ENCODE data around the gene LMNTD1.
"Not testable (repeated sequence)": the region's sequence is repeated elsewhere in the genome, so short reads cannot be mapped to it uniquely, and the experiment has no call there.

LMNTD1 gene, protein sequence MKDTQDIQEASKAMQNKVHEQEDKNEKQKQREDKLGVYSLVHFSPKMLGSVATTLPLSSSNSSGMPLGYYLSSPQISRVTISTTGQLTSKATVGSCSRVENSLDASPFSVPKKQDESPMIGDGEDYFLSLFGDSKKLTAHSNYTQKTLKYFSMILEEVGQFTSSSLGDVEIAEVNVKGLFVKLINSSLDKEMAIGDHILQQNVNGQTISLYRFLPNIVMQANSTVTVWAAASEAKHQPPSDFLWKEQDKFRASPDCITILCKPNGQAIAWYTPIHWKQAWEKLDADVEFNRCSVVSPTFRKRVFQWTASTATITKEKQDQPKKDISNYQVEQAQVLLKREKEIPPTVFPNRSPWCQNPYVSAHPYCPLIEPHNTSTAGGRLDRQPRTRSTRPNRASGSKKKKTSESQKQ

DNA sequence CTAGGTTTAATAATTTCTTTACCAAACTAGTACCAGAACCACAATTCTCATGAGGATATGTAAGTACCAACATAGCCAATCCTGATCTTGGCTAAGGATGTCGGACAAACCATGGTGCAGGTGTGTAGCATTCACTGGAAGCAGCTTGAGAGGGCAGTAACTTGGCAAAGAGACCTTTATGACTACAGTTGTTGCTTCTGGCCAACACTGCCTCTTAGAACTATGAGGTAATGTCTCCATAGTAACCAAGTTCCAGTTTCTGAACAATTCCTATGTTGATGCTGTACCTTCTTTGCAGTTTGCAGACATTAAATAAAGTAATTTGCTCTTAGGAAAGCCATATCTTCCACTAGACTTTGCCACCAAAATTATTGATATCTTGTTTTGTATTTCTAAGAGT, at the start of gene LMNTD1:
TSS of gene LMNTD1 (minus strand) at position 186 of the 400 bp plus-strand sequence. CDS start 324 bp downstream, outside the sequence.
- no peak for DNase-seq

DNA sequence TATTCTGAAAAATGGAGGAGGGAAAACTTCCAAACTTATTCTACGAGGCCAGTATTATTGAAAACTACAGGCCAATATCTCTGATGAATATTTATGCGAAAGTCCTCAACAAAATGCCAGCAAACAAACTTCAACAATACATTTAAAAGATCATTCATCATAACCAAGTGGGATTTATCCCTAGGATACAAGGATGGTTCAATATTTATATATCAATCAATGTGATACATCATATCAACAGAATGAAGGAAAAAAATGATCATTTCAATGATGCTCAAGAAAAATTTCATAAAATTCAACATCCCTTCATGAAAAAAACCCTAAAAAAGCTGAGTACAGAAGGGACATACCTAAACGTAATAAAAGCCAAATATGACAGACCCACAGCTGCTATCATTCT, 45.9 kb upstream of the LMNTD1 start:
- no peak for DNase-seq

DNA sequence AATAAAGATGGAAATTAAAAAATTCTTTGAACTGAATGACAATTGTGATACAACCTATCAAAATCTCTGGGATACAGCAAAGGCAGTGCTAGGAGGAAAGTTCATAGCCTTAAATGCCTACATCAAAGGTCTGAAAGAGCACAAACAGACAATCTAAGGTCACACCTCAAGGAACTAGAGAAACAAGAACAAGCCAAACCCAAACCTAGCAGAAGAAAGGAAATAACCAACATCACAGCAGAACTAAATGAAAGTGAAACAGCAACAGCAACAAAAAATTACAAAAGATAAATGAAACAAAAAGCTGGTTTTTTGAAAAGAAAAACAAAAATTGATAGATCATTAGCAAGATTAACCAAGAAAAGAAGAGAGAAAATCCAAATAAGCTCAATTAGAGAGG, 42.4 kb upstream of the LMNTD1 start:
- DNase-seq: not testable (repeated sequence)

DNA sequence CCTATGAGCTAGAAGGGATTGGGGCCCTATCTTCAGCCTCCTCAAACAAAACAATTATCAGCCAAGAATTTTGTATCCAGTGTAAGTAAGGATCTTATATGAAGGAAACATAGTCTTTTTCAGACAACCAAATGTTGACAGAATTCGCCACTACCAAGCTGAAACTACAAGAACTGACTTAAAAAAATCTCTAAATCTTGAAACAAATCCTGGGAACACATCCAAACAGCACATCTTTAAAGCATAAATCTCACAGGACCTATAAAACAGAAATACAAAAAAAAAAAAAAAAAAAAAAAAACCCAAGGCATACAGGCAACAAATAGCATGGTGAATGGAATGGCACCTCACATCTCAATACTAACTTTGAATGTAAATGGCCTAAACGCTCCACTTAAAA, 41.3 kb upstream of the LMNTD1 start:
- no peak for DNase-seq

DNA sequence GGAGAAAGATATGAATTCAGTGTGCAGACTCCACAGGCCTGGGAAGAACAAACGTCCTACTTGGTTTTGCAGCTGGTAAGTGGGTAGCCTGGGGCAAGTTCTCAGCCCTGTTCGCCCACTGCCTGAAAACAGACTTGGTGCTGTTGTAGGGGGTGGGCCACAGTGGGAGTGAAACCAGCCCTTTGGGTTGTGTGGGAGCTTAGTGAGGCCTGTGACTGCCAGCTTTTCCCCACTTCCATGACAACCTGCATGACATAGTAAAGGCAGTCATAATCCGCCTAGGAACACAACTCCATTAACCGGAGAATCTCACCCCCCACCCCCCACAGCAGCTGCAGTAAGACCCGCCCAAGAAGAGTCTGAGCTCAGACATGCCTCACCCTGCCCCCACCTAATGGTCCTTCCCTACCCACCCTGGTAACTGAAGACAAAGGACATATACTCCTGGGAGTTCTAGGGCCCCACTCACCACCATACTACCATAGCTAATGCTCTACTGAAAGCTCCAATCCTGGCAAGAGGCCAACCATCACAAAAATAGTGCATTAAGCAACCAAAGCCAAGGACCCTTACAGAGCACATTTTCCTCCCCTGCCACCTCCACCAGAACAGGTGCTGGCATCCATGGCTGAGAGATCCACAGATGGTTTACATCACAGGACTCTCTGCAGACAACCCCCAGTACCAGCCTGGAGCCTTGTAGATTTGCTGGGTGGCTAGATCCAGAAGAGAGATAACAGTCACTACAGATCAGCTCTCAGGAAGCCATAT, 39.8 kb upstream of the LMNTD1 start:
- no peak for DNase-seq

DNA sequence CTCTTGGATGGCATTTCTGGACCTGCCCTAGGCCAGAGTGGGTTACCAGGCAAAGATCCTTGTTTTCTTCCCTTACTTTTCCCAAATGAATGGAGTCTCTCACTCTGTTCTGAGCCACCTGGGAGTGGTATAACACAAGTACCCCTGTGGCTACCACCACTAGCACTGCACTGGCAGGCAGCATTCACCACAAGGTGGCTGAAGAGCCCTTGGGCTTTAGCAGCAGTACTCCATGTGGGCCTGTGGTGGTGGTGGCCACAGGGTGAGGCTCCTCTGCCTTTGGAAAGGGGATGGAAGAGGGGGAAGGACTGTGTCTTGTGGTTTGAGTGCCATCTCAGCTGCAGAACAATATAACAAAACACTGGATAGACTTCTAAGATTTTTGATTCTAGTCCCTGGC, 38.1 kb upstream of the LMNTD1 start:
- DNase-seq: no peak

DNA sequence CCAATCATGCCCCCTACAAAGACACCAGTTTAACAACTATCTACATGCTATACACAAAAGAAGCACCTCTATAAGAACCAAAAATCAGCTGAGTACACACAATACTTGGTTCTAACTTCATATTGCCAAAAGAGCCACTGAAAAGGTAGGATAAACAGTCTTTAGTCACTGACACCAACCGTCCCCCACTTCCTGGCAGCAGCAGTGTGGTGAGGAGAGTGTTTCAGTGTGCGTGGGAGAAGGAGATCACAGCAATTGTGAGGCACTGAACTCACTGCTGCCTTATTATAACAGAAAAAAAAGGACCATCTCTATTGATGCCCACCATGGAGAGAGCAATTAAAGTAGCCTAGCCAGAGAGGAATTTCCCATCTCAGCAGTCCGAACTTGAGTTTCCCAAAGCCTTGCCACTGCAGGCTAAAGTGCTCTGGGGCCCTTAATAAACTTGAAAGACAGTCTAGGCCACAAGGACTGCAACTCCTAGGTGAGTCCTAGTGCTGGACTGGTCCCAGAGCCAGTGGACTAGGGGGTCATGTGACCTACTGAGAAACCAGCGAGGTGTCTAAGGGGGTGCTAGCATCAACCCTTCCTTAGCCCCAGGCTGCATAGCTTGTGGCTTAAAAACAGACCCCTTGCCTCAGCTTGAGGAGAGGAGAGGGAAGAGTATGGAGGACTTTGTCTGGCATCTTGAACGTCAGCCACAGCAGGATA, 37.1 kb upstream of the LMNTD1 start:
- DNase-seq: no peak

DNA sequence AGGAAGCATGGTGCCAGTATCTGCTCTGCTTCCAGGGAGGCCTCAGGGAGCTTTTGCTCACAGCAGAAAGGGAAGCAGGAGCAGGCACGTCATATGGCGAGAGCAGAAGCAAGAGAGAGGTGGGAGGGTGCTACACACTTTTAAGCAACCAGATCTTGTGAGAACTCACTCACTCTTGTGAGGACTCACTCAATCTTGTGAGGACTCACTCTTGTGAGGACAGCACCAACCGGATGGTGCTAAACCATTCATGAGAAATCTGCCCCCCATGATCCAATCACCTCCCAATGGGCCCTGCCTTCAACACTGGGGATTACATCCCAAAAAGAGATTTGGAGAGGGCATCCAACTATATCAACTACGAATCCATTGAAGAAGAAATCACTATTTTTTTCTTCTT, 34.3 kb upstream of the LMNTD1 start:
- no peak for DNase-seq

DNA sequence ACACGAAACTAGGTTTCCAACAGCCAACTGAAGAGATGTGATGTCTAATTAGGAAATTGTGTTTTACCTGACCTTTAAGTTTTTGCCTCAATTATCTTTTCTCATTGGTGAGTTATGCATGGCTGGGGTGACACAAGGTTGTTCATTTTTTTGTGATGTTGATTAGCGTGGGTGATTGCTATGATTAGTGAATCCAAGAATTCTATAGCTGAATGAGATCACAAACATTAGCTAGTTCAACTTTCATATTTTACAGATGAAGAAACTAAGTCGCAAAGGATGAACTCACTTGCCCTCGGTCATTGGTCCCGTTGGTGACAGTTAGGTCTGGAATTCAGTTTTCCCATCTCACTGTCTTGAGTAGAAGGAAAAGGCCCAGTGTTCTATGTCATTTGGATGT, 32.6 kb upstream of the LMNTD1 start:
- no peak for DNase-seq

DNA sequence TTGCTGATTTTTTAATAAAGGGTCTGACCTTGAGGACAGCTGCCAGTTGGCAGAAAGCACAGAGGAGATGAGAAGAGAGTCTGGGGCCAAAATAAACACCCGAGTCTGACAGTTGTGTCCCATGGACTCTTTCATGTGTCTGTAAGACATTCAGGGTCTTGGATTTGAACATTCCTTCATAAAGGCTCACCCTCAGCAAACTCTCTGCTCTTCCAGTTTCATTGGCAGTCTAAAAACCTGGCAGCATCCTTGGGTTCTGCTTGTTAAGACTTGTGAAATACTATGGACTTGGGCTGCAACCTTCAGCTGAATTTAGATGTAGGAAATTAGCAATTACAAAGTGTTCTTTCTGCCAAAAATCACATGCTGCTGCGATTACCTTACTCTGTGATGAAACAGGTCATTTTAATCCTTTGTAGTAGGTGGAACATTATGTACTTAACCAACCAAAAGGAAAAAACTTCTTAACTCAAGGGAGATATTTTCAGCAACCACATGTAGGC, 32.0 kb upstream of the LMNTD1 start:
- DNase-seq: no peak

DNA sequence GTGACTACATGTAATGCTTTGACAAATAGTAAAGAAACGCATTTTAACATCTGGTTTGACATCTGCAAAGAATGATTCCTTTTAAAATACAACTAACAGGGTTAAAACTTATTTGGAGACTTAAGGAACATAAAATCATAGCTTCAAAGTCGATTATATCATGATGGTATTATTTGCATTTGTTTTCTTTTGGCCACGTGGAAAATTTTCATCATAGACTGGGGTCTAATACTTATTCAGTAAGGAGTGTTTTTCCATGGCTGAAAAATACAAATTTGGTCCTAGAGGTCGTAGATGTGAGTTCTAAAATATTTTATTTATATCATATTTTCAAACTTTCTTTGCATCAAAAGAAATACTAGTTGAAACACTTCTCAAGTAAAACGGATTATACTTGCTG, 31.5 kb upstream of the LMNTD1 start:
- DNase-seq: no peak

DNA sequence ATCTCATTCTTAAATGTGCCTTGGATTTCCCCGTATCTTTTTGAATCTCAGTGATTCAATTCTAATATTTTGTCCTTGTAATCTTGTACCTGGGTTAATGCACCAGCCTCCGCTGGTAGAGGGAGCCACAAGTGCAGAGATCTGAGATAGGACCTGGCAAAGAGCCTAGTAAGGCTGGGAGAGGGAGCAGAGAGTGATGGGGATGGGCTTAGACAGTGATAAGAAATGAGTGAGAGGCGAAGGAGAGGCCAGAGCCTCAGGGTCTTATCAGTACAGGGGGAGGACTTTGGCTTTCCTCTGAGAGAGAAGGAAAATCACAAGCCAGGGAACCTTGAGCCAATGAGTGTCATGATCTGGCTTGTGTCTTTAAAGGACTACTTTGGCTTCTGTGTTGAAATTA, 30.5 kb upstream of the LMNTD1 start:
- no peak for DNase-seq

DNA sequence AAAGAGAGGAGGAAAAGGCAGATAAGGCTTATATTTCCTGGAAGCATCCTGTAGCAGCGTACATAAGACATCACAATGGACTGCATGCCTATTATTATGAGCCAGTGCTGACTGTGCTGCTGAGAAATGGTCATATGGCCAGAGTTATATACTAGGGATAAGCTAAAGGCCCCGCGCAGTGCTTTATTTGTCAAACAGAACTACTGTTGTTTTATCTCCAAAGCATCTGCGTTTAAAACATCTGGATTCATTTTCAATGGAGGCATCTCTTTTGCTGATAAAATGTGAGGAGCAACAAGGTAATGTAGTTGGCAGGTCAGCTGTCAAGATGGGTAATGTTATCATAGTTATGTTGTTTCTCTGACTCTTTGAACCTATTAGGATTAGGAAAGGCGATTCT, 28.0 kb upstream of the LMNTD1 start:
- DNase-seq: no peak

DNA sequence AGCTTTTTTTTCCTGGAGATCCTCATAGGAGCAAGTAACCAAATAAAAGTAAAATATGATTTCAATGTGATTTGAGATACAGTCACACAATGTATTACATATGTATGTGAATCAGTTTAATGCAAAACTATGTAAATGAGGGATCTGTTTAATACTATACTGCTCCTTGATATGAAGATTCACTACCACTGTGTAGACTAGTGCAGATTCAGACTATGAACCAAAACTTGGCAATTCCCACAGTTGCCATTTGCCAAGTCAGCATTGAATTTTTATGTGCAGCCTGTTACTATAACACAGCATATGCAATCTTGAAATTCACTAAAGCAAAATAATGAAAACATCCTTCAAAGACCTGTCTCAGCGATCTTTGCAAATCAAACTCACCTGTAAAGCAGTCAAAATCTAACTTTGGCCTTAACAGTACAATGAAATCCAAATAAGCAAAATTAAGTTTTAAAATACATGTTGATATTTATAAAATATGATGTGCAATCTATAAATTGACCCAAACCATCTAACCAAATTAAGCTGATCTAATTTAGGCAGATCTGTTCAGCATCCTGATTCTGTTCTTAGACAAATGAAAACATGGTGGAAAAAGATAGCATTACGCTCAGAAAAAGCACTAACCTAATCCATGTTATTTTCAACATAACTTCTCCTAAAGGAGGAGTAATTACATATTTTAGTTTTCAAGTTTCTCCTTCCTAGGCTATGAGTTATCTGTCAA, 25.5 kb upstream of the LMNTD1 start:
- no peak for DNase-seq

DNA sequence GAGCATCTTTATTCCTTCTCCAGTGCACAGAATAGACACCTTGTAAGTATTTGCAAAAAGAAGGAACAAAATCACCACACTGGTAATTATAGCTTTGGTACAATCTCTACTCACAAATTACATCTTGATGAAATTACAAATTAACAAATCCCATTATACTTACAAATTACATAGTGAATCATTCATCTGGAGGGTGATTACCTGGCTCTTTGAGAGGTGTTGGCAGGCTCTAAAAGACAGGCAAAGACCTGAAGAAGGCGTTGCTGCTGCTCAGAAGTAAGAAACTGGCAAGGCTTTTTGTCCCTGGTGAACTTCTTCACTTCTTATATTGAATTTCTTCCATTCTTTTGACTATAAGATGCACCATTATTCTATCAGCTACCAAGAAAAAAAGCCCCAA, 21.7 kb upstream of the LMNTD1 start:
- no peak for DNase-seq

DNA sequence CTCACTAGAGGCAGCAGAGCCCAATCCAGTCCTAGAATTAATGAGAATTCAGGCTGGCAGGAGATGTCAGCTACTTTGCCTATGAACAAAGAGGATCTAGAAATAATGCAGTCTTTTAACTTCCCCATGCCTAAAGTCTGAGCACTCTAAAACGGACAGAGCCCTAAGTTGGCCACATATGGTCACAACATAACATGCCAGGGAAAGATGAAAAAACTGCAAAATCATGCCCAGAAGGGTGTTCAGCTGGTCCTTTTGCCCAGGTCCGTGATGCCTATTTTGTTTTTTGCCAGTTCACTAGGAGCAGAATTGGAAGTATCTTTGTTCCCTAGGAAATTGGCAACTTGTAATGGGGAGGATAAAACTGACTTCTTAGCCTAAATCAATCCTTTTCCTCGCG, 20.3 kb upstream of the LMNTD1 start:
- no peak for DNase-seq

DNA sequence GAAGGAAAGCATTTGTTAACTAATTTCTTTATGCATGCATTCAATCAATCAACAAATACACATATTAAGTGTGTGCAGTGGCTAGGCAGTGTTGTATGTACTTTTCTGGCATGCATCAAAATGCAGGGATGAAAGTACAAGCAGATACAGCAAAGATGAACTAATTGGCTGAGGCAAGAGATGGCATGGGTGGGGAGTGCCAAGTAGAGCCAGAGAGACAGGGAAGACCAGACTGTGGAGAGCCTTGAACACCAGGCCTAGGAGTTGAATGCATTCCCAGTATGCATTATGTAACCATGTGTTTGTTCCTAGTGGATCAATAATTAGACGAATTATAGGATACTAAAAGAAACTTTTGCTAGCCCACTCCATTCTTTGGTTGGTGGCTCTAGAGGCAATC, 17.3 kb upstream of the LMNTD1 start:
- DNase-seq: no peak

DNA sequence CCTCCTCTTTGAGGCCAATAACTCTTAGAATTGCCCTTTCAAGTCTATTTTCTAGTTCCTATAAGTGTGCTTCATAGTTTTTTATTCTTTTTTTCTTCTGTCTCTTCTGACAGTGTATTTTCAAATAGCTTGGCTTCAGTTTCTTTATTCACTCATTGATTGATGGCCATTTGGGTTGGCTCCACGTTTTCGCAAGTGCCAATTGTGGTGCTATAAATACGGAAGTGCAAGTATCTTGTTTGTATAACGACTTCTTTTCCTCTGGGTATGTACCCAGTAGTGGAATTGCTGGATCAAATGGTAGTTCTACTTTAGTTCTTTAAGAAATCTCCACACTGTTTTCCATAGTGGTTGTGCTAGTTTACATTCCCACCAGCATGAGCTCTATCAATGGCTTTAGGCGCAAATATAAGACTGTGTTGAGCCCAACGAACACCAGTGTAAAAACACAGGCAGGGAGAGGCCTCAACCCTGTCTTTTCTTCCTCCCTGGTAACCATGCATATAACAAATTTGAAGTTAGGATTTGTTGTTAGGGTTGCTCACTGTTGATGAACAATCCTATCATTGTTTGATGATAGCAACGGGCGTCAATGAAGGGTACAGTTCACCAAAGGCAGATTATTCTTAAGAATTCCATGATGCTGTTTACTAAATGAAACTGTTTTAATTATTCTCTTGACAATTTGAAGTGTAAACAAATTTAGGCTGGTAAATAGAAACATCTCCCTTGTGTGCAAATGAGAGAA, 13.3 kb upstream of the LMNTD1 start:
- no peak for DNase-seq

DNA sequence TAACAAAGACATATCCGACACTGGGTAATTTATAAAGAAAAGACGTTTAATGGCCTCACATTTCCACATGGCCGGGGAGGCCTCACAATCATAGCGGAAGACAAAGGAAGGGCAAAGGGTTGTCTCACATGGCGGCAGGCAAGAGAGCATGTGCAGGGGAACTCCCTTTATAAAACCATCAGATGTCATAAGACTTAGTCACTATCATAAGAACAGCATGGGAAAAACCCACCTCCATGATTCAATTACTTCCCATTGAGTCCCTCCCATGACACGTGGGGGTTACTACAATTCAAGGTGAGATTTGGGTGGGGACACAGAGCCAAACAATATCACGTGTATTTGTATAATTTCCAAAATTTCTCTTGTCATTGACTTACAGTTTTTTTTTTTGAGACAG, 5.5 kb upstream of the LMNTD1 start:
- no peak for DNase-seq

DNA sequence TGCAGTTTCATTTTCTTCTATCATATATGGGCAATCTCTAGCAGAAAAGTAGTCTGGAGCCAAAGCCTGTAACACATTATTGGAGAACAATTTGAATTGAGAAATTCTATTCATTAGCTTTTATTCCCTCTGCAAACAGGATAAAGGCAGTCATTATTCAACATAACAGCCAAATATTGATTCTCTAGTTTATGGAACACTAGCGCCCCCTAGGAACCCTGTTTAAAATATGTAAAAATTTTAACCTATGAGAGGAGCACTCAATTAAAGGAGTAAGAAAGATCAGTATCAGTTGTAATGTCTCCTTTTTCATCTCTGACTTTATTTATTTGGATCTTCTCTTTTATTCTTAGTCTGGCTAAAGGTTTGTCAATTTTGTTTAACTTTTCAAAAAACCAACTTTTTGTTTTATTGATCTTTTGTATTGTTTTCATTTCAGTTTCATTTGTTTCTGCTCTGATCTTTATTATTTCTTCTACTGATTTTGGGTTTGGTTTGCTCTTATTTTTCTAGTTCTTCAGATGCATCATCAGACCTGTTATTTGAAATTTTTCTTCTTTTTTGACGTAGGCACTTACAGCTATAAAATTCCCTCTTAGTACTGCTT, 4.8 kb upstream of the LMNTD1 start:
- DNase-seq: no peak

DNA sequence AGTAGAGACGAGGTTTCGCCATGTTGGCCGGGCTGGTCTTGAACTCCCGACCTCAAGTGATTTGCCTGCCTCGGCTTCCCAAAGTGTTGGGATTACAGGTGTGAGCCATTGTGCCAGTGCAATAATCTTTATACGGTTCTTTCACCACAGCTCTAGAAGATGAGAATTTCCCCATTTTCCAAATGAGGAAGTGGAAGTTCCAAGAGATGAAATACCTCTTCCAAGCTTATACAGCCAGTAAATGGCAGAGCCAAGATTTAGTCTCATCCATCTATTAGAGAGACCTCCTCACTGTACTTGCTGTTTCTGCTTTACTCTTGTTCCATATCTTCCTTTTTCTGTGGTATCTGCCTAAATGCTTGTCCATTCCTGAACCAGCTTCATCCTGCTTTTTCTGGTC, 3.1 kb upstream of the LMNTD1 start:
- DNase-seq: no peak

DNA sequence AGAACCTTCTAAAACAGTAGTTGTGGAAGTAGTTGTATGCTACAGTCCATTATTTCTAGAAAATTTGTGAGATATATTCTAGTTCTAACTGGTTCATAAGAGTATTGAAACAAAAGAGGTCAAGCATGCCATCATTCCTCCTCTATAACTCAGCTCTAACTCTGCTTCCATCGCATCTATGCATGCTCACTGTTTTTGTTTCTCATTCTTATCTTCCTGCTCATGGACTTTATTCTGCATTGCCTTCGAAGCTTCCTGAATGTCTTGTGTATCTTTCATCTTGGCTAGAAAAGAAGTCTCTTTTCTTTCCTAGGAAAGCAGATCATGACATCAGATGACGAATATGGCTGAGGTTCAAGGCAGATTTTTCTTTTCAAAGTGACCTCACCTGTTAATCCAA, 402 bp downstream of the LMNTD1 start:
- no peak for DNase-seq
